Hematopoietic multipotent progenitor cell treated with erythropoietin and hydrocortisone succinate and interleukin-3 and kit ligand, for 6 days (in vitro differentiated cells): ENCODE data around the gene BLTP3A.
"Not testable (repeated sequence)": the region's sequence is repeated elsewhere in the genome, so short reads cannot be mapped to it uniquely, and the experiment has no call there.

ENCODE experiments used
- DNase-seq: peaks from one replicate; pipeline ENCODE4 v3.0.0-alpha.2; 2015

The BLTP3A gene

GRCh38 chr6:34791701-34792604, at the start of gene BLTP3A:
TSS of gene BLTP3A (plus strand) at chr6:34792083. CDS start at chr6:34792251, 168 bp downstream.
- peak; percentile 88 for DNase-seq

GRCh38 chr6:34742094-34742493, 49.8 kb upstream of the BLTP3A start:
- no peak for DNase-seq

- no peak for DNase-seq
Observed at GRCh38 chr6:34743625-34744293, 48.1 kb upstream of the BLTP3A start.

- DNase-seq: not testable (repeated sequence)
Observed at GRCh38 chr6:34744294-34744647, 47.6 kb upstream of the BLTP3A start.

GRCh38 chr6:34745277-34746103, 46.4 kb upstream of the BLTP3A start:
- DNase-seq: peak; percentile 82

GRCh38 chr6:34746104-34746846, 45.6 kb upstream of the BLTP3A start:
- no peak for DNase-seq

GRCh38 chr6:34748757-34749156, 43.1 kb upstream of the BLTP3A start:
- no peak for DNase-seq

GRCh38 chr6:34756513-34756856, 35.4 kb upstream of the BLTP3A start:
- peak; percentile 77 for DNase-seq

- DNase-seq: peak; percentile 14
Observed at GRCh38 chr6:34757687-34758274, 34.1 kb upstream of the BLTP3A start.

- no peak for DNase-seq
Observed at GRCh38 chr6:34760108-34760507, 31.8 kb upstream of the BLTP3A start.

- not testable (repeated sequence) for DNase-seq
Observed at GRCh38 chr6:34761681-34762080, 30.2 kb upstream of the BLTP3A start.

GRCh38 chr6:34768148-34768547, 23.7 kb upstream of the BLTP3A start:
- no peak for DNase-seq

GRCh38 chr6:34771727-34772126, 20.2 kb upstream of the BLTP3A start:
- no peak for DNase-seq

- no peak for DNase-seq
Observed at GRCh38 chr6:34772940-34773339, 18.9 kb upstream of the BLTP3A start.

GRCh38 chr6:34773916-34774315, 18.0 kb upstream of the BLTP3A start:
- no peak for DNase-seq

- DNase-seq: no peak
Observed at GRCh38 chr6:34774967-34775366, 16.9 kb upstream of the BLTP3A start.

- not testable (repeated sequence) for DNase-seq
Observed at GRCh38 chr6:34785375-34785774, 6.5 kb upstream of the BLTP3A start.

- DNase-seq: not testable (repeated sequence)
Observed at GRCh38 chr6:34787152-34787551, 4.7 kb upstream of the BLTP3A start.

- no peak for DNase-seq
Observed at GRCh38 chr6:34788111-34788510, 3.8 kb upstream of the BLTP3A start.

GRCh38 chr6:34791164-34791700, 651 bp upstream of the BLTP3A start:
- peak; percentile 76 for DNase-seq

GRCh38 chr6:34792605-34793500, 970 bp downstream of the BLTP3A start:
- peak; percentile 79 for DNase-seq
